ENCODE measurements around the gene SPTSSB. TPM values are rescaled to one million over a fixed set of nuclear protein-coding genes. Genes with fewer than 3 reads are reported as not detected.

SPTSSB gene
- total RNA-seq, 1 donor from 2014 or later = 0.50 TPM

- no peaks in the 10 kb centered on the region for H3K27me3 Mint-ChIP-seq (ENCODE audit: low read depth, unreplicated experiment)
- peaks cover 3% of the 10 kb centered on the region for H3K9me3 Mint-ChIP-seq (ENCODE audit: unreplicated experiment)
- FAIRE-seq = no peak
These were observed 18.2 kb upstream of the SPTSSB start for GRCh38 chr3:161389445-161390035.

GRCh38 chr3:161388855-161389254 is 17.5 kb upstream of the SPTSSB start:
- TF ChIP-seq EZH2 (IDR thresholded peaks at IDR 0.05; ENCODE audit: insufficient read depth, low read length) = no peak
- TF ChIP-seq CTCF (IDR thresholded peaks at IDR 0.05; ENCODE audit: insufficient read depth, low read depth, low read length) = no peak
- Histone ChIP-seq H4K20me1 (ENCODE audit: insufficient read depth, low read length) (no peaks in the 10 kb centered on the region), H3K27me3 (ENCODE audit: insufficient read depth, low read length) (no peaks in the 10 kb centered on the region), H3K4me3 (ENCODE audit: insufficient read depth, low read depth, low read length) (no peak overlapping the region), H3K9ac (ENCODE audit: low read length) (no peak overlapping the region), H3K27ac (ENCODE audit: low read depth, low read length) (no peak overlapping the region), H3K79me2 (ENCODE audit: insufficient read depth, low read length) (no peaks in the 10 kb centered on the region), H2AFZ (ENCODE audit: low read depth, low read length) (no peak overlapping the region), H3K4me1 (ENCODE audit: insufficient read depth, low read length) (no peaks in the 10 kb centered on the region), H3K36me3 (ENCODE audit: insufficient read depth, low read length) (no peaks in the 10 kb centered on the region), H3K4me2 (ENCODE audit: low read length) (no peak overlapping the region), H3K9me3 (ENCODE audit: insufficient read depth, low read depth, low read length) (no peaks in the 10 kb centered on the region)
- H3K27me3 Mint-ChIP-seq (ENCODE audit: low read depth, unreplicated experiment) = no peaks in the 10 kb centered on the region
- FAIRE-seq = no peak
- no peak overlapping the region for H3K4me3 Mint-ChIP-seq (ENCODE audit: unreplicated experiment)
- no peak for DNase-seq (ENCODE audit: low read depth)
- no peaks in the 10 kb centered on the region for H3K36me3 Mint-ChIP-seq (ENCODE audit: low read depth, unreplicated experiment)
- no peak overlapping the region for H3K27ac Mint-ChIP-seq (ENCODE audit: unreplicated experiment)
- H3K4me1 Mint-ChIP-seq (ENCODE audit: low read depth, unreplicated experiment) = no peaks in the 10 kb centered on the region
- H3K9me3 Mint-ChIP-seq (ENCODE audit: unreplicated experiment) = peaks cover 3% of the 10 kb centered on the region

More at GRCh38 chr3:161389445-161390035, 18.2 kb upstream of the SPTSSB start:
- H4K20me1 ChIP-seq (ENCODE audit: insufficient read depth, low read length) = no peaks in the 10 kb centered on the region
- DNase-seq (ENCODE audit: low read depth) = no peak
- no peaks in the 10 kb centered on the region for H3K9me3 ChIP-seq (ENCODE audit: insufficient read depth, low read depth, low read length)
- no peaks in the 10 kb centered on the region for H3K27me3 ChIP-seq (ENCODE audit: insufficient read depth, low read length)
- Mint-ChIP-seq H3K4me3 (ENCODE audit: unreplicated experiment) (no peak overlapping the region), H3K4me1 (ENCODE audit: low read depth, unreplicated experiment) (no peaks in the 10 kb centered on the region), H3K27ac (ENCODE audit: unreplicated experiment) (no peak overlapping the region), H3K36me3 (ENCODE audit: low read depth, unreplicated experiment) (no peaks in the 10 kb centered on the region)
- H3K4me1 ChIP-seq (ENCODE audit: insufficient read depth, low read length) = no peaks in the 10 kb centered on the region
- no peak overlapping the region for H3K27ac ChIP-seq (ENCODE audit: low read depth, low read length)
- H3K4me3 ChIP-seq (ENCODE audit: insufficient read depth, low read depth, low read length) = no peak overlapping the region
- H3K79me2 ChIP-seq (ENCODE audit: insufficient read depth, low read length) = no peaks in the 10 kb centered on the region
- no peak overlapping the region for H3K4me2 ChIP-seq (ENCODE audit: low read length)
- H3K9ac ChIP-seq (ENCODE audit: low read length) = no peak overlapping the region
- no peaks in the 10 kb centered on the region for H3K36me3 ChIP-seq (ENCODE audit: insufficient read depth, low read length)
- H2AFZ ChIP-seq (ENCODE audit: low read depth, low read length) = no peak overlapping the region
- TF ChIP-seq CTCF (IDR thresholded peaks at IDR 0.05; ENCODE audit: insufficient read depth, low read depth, low read length) = no peak
- no peak for TF ChIP-seq EZH2 (IDR thresholded peaks at IDR 0.05; ENCODE audit: insufficient read depth, low read length)

GRCh38 chr3:161386991-161387770 is 15.9 kb upstream of the SPTSSB start:
- TF ChIP-seq CTCF (IDR thresholded peaks at IDR 0.05; ENCODE audit: insufficient read depth, low read depth, low read length) = no peak
- TF ChIP-seq EZH2 (IDR thresholded peaks at IDR 0.05; ENCODE audit: insufficient read depth, low read length) = no peak
- Mint-ChIP-seq H3K36me3 (ENCODE audit: low read depth, unreplicated experiment) (no peaks in the 10 kb centered on the region), H3K4me1 (ENCODE audit: low read depth, unreplicated experiment) (no peaks in the 10 kb centered on the region)

More at GRCh38 chr3:161386991-161387770, 15.9 kb upstream of the SPTSSB start:
- no peak for FAIRE-seq
- no peaks in the 10 kb centered on the region for H3K27me3 Mint-ChIP-seq (ENCODE audit: low read depth, unreplicated experiment)
- no peak for DNase-seq (ENCODE audit: low read depth)
- H2AFZ ChIP-seq (ENCODE audit: low read depth, low read length) = no peak overlapping the region
- H3K9me3 Mint-ChIP-seq (ENCODE audit: unreplicated experiment) = peaks cover 3% of the 10 kb centered on the region
- H3K4me1 ChIP-seq (ENCODE audit: insufficient read depth, low read length) = no peaks in the 10 kb centered on the region
- H4K20me1 ChIP-seq (ENCODE audit: insufficient read depth, low read length) = no peaks in the 10 kb centered on the region
- no peak overlapping the region for H3K4me2 ChIP-seq (ENCODE audit: low read length)
- H3K27me3 ChIP-seq (ENCODE audit: insufficient read depth, low read length) = no peaks in the 10 kb centered on the region
- H3K27ac ChIP-seq (ENCODE audit: low read depth, low read length) = no peak overlapping the region
- H3K36me3 ChIP-seq (ENCODE audit: insufficient read depth, low read length) = no peaks in the 10 kb centered on the region
- no peaks in the 10 kb centered on the region for H3K79me2 ChIP-seq (ENCODE audit: insufficient read depth, low read length)
- no peak overlapping the region for H3K9ac ChIP-seq (ENCODE audit: low read length)
- H3K27ac Mint-ChIP-seq (ENCODE audit: unreplicated experiment) = no peak overlapping the region
- H3K9me3 ChIP-seq (ENCODE audit: insufficient read depth, low read depth, low read length) = no peaks in the 10 kb centered on the region
- H3K4me3 Mint-ChIP-seq (ENCODE audit: unreplicated experiment) = no peak overlapping the region
- no peak overlapping the region for H3K4me3 ChIP-seq (ENCODE audit: insufficient read depth, low read depth, low read length)
